Measurements from ENCODE around the gene FNDC3B. TPM values are rescaled to one million over a fixed set of nuclear protein-coding genes. Genes with fewer than 3 reads are reported as not detected.
A peak's percentile ranks its signal among the peaks of the same experiment; 100 is the strongest.

Gene FNDC3B
- total RNA-seq, 4 donors from 2014 or later: 23.9 to 61.9 (median 37.0) TPM

- H3K36me3 ChIP-seq: peaks cover 78% of the 10 kb centered on the region
- WGBS: 73% methylated on average over 5 of the region's 5 CpGs
Observed at GRCh38 chr3:172340583-172340982, 301.2 kb downstream of the FNDC3B start.

DNA sequence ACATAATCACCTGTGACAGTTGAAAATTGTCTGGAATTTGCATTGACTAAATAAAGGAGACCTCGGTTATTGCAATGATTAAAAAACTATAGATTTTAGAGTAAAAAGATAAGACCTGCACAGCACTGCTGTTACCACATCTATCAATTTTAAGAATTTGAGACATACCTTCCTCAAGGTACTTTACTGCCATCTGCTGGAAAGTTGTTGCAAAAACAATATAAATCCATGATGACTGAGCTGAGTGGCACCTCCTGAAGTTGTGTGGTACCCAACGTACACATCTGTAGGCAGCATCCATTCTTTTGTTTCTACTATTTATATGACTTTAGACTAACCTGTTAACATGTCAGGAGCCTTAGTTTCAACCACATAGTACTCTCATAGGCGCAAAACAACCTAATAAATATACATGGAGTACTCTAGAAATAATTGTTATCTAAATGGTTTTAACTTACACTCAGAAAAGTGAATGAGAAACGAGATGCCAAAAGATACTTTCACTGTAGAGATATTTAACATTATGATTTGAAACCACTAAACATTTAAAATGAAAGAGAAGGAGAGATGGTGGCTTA lies 302.2 kb downstream of the FNDC3B start:
- no peak overlapping the region for H3K4me3 ChIP-seq
- WGBS: 41% methylated on average over 4 of the region's 4 CpGs
- H3K27ac ChIP-seq: no peak overlapping the region
- TF ChIP-seq POLR2AphosphoS5 (IDR thresholded peaks at IDR 0.05): no peak
- TF ChIP-seq, protein P1, sequence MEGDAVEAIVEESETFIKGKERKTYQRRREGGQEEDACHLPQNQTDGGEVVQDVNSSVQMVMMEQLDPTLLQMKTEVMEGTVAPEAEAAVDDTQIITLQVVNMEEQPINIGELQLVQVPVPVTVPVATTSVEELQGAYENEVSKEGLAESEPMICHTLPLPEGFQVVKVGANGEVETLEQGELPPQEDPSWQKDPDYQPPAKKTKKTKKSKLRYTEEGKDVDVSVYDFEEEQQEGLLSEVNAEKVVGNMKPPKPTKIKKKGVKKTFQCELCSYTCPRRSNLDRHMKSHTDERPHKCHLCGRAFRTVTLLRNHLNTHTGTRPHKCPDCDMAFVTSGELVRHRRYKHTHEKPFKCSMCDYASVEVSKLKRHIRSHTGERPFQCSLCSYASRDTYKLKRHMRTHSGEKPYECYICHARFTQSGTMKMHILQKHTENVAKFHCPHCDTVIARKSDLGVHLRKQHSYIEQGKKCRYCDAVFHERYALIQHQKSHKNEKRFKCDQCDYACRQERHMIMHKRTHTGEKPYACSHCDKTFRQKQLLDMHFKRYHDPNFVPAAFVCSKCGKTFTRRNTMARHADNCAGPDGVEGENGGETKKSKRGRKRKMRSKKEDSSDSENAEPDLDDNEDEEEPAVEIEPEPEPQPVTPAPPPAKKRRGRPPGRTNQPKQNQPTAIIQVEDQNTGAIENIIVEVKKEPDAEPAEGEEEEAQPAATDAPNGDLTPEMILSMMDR (IDR thresholded peaks at IDR 0.05): peak; percentile 53 to 60
- no peaks in the 10 kb centered on the region for H3K4me1 ChIP-seq
- H3K36me3 ChIP-seq: peaks cover 84% of the 10 kb centered on the region
- no peaks in the 10 kb centered on the region for H3K9me3 ChIP-seq
- DNase-seq (ENCODE audit: low spot score in 2 of 2): no peak
- H3K27me3 ChIP-seq: no peaks in the 10 kb centered on the region

More at GRCh38 chr3:172340583-172340982, 301.2 kb downstream of the FNDC3B start:
- Histone ChIP-seq H3K9me3 (no peaks in the 10 kb centered on the region), H3K27me3 (no peaks in the 10 kb centered on the region), H3K27ac (no peak overlapping the region), H3K4me1 (no peaks in the 10 kb centered on the region), H3K4me3 (no peak overlapping the region)
- TF ChIP-seq EP300 (IDR thresholded peaks at IDR 0.05) (no peak), POLR2AphosphoS5 (IDR thresholded peaks at IDR 0.05) (no peak), POLR2A (IDR thresholded peaks at IDR 0.05) (no peak)
- TF ChIP-seq, protein P1 (IDR thresholded peaks at IDR 0.05): no peak
- DNase-seq (ENCODE audit: low spot score in 2 of 2): no peak

GRCh38 chr3:172342097-172342659 lies 302.8 kb downstream of the FNDC3B start:
- DNase-seq (ENCODE audit: low spot score in 2 of 2): no peak
- TF ChIP-seq POLR2A (IDR thresholded peaks at IDR 0.05) (no peak), EP300 (IDR thresholded peaks at IDR 0.05) (no peak), POLR2AphosphoS5 (IDR thresholded peaks at IDR 0.05) (no peak)
- TF ChIP-seq, protein P1 (IDR thresholded peaks at IDR 0.05): no peak
- no peak overlapping the region for H3K27ac ChIP-seq
- no peak overlapping the region for H3K4me3 ChIP-seq
- H3K27me3 ChIP-seq: no peaks in the 10 kb centered on the region
- peaks cover 83% of the 10 kb centered on the region for H3K36me3 ChIP-seq
- H3K4me1 ChIP-seq: no peaks in the 10 kb centered on the region
- H3K9me3 ChIP-seq: no peaks in the 10 kb centered on the region
- 68% methylated on average over 3 of the region's 3 CpGs for WGBS

DNA sequence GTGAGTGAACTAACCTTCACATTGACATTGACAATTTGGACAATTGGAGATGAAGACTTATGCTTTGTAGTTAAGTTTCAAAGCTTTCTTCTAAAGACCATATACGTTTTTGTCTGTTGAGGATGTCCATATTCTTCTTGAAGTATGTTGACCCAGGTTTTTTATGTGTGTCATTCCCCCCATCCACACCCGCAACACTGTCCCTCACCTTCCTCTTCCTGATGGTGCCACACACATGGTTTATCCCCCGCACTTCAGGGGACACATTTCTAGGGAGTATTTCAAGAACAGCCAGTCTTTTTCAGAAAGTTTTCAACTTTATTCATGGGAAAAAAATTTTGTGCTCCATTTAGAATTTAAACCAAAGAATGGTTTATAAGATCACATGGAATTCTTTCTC lies 303.7 kb downstream of the FNDC3B start:
- TF ChIP-seq EP300 (IDR thresholded peaks at IDR 0.05): no peak
- TF ChIP-seq, protein P1 (IDR thresholded peaks at IDR 0.05): no peak
- no peak for TF ChIP-seq POLR2AphosphoS5 (IDR thresholded peaks at IDR 0.05)
- TF ChIP-seq POLR2A (IDR thresholded peaks at IDR 0.05): no peak
- no peaks in the 10 kb centered on the region for H3K4me1 ChIP-seq
- H3K27me3 ChIP-seq: no peaks in the 10 kb centered on the region
- 88% methylated on average over 3 of the region's 3 CpGs for WGBS
- no peak overlapping the region for H3K27ac ChIP-seq
- no peak for DNase-seq (ENCODE audit: low spot score in 2 of 2)
- H3K36me3 ChIP-seq: peaks cover 85% of the 10 kb centered on the region
- no peaks in the 10 kb centered on the region for H3K9me3 ChIP-seq
- no peak overlapping the region for H3K4me3 ChIP-seq

DNA sequence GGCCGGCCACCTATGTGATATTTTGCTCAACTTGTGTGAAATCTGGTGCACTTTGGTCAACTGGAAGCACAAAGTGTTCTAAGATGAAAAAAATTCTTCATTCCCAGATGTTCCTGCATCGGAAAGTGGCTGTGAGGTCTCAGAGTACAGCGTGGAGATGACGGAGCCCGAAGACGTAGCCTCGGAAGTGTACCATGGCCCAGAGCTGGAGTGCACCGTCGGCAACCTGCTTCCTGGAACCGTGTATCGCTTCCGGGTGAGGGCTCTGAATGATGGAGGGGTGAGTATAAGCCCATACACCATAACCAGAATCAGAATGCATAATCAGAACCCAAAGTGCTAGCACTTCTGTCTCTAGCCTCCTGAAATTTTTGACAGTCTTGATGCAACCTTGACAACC lies 304.6 kb downstream of the FNDC3B start:
- peaks cover 87% of the 10 kb centered on the region for H3K36me3 ChIP-seq

More for the DNA sequence above, 304.6 kb downstream of the FNDC3B start:
- TF ChIP-seq, protein P1 (IDR thresholded peaks at IDR 0.05): no peak
- no peak overlapping the region for H3K4me3 ChIP-seq
- WGBS: 86% methylated on average over 12 of the region's 12 CpGs
- no peaks in the 10 kb centered on the region for H3K4me1 ChIP-seq
- no peaks in the 10 kb centered on the region for H3K9me3 ChIP-seq
- no peak for DNase-seq (ENCODE audit: low spot score in 2 of 2)
- H3K27ac ChIP-seq: no peak overlapping the region
- H3K27me3 ChIP-seq: no peaks in the 10 kb centered on the region

Measured in suprapubic skin (tissue), 4 donors.